Mesothelial cell of epicardium (in vitro differentiated cells): ENCODE data around the gene MAOB. TPM values are rescaled to one million over a fixed set of nuclear protein-coding genes. Genes with fewer than 3 reads are reported as not detected.

ENCODE experiments used
- DNase-seq, 2 experiments: peaks; one replicate each; pipeline ENCODE4 v3.0.0; 2021; ENCODE audit warnings: low spot score in 2 of 2; ENCODE audit not compliant: unreplicated experiment in 2 of 2
- H3K27ac Mint-ChIP-seq: 2 replicates; pipeline ENCODE4 v1.8.0; 2021; ENCODE audit warnings: mixed read lengths
- H3K27me3 Mint-ChIP-seq: 2 replicates; pipeline ENCODE4 v1.8.0; 2021; ENCODE audit warnings: low read depth, mixed read lengths
- H3K36me3 Mint-ChIP-seq: 2 replicates; pipeline ENCODE4 v1.8.0; 2021; ENCODE audit warnings: mixed read lengths
- H3K4me1 Mint-ChIP-seq: 2 replicates; pipeline ENCODE4 v1.8.0; 2021; ENCODE audit warnings: mixed read lengths
- H3K4me3 Mint-ChIP-seq: 2 replicates; pipeline ENCODE4 v1.8.0; 2021; ENCODE audit warnings: mild to moderate bottlenecking, moderate library complexity, mixed read lengths
- H3K9me3 Mint-ChIP-seq: 2 replicates; pipeline ENCODE4 v1.8.0; 2021; ENCODE audit warnings: mixed read lengths
- total RNA-seq: library from RNA; stranded (reverse); gene quantifications from 3 replicates; pipeline ENCODE4 v1.2.1, GENCODE V29; 2021
- TF ChIP-seq, protein P1 (sequence below): fragments of 200-600 bp; sonication (generic); IDR thresholded peaks from one replicate; pipeline ENCODE4 v1.5.0; 2021; ENCODE audit warnings: antibody characterized with exemption; ENCODE audit not compliant: unreplicated experiment

Gene MAOB
- total RNA-seq, 1 donor from 2014 or later, result 0.65 TPM

DNA sequence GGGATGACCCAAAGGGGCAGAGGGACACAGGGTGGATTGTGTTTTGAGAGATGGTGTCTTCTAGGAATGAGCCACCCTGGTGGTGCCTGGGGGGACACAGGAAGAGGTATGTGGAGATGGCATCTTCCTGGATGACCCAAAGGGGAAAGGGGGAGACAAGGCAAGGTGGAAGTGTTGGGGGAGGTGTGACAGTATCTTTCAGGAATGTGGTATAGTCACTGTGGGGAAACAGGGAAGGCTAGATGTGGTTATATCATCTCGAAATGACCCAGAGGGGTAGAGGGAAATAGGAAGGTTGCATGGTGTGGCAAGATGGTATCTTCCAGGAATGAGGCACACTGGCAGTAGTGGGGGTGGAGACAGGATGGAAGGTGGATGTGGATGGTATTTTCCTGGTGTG is 163.3 kb downstream of the MAOB start:
- H3K36me3 Mint-ChIP-seq, result no peaks in the 10 kb centered on the region
- TF ChIP-seq, protein P1, sequence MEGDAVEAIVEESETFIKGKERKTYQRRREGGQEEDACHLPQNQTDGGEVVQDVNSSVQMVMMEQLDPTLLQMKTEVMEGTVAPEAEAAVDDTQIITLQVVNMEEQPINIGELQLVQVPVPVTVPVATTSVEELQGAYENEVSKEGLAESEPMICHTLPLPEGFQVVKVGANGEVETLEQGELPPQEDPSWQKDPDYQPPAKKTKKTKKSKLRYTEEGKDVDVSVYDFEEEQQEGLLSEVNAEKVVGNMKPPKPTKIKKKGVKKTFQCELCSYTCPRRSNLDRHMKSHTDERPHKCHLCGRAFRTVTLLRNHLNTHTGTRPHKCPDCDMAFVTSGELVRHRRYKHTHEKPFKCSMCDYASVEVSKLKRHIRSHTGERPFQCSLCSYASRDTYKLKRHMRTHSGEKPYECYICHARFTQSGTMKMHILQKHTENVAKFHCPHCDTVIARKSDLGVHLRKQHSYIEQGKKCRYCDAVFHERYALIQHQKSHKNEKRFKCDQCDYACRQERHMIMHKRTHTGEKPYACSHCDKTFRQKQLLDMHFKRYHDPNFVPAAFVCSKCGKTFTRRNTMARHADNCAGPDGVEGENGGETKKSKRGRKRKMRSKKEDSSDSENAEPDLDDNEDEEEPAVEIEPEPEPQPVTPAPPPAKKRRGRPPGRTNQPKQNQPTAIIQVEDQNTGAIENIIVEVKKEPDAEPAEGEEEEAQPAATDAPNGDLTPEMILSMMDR, result no peak
- H3K4me3 Mint-ChIP-seq, result no peak overlapping the region
- DNase-seq, result no peak
- H3K9me3 Mint-ChIP-seq, result peaks cover 10% of the 10 kb centered on the region
- no peak overlapping the region for H3K27ac Mint-ChIP-seq
- H3K27me3 Mint-ChIP-seq, result no peaks in the 10 kb centered on the region
- H3K4me1 Mint-ChIP-seq, result no peaks in the 10 kb centered on the region

DNA sequence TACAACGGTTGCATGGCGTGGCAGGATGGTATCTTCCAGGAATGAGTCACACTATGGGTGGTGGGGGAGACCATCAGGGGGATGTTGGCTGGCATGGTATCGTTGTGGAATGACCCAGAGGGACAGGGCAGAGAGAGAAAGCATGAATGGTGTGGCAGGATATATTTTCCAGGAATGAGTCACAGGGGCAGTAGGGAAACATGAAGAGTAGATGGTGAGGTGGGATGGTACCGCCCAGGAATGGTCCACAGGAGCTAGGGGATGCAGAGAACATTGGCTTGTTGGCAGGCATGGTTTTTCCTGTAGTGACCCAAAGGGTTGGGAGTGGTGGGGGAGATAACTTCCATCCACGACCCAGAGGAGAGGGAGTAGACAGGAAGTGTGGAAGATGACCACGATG is 163.7 kb downstream of the MAOB start:
- DNase-seq, result no peak
- no peak overlapping the region for H3K4me3 Mint-ChIP-seq
- no peak overlapping the region for H3K27ac Mint-ChIP-seq
- no peaks in the 10 kb centered on the region for H3K36me3 Mint-ChIP-seq
- H3K4me1 Mint-ChIP-seq, result no peaks in the 10 kb centered on the region
- TF ChIP-seq, protein P1, result no peak
- H3K9me3 Mint-ChIP-seq, result peaks cover 6% of the 10 kb centered on the region
- H3K27me3 Mint-ChIP-seq, result no peaks in the 10 kb centered on the region

DNA sequence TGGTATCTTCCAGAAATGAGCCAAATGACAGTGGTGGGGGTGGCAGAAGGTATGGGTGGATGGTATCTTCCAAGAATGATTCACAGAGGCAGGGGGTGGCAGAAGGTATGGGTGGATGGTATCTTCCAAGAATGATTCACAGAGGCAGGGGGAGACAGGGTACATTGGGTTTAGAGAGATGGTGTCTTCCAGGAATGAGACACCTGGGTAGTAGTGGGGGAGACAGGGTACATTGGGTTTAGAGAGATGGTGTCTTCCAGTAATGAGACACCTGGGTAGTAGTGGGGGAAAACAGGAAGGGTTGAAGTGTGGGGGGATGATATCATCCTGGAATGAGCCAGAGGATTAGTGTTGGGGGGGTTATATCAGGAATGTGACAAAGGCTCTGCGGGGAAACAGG is 164.2 kb downstream of the MAOB start:
- Mint-ChIP-seq H3K27ac (no peak overlapping the region), H3K9me3 (peaks cover 2% of the 10 kb centered on the region), H3K4me3 (no peak overlapping the region), H3K27me3 (no peaks in the 10 kb centered on the region), H3K36me3 (no peaks in the 10 kb centered on the region), H3K4me1 (no peaks in the 10 kb centered on the region)
- DNase-seq, result no peak
- TF ChIP-seq, protein P1, result no peak

DNA sequence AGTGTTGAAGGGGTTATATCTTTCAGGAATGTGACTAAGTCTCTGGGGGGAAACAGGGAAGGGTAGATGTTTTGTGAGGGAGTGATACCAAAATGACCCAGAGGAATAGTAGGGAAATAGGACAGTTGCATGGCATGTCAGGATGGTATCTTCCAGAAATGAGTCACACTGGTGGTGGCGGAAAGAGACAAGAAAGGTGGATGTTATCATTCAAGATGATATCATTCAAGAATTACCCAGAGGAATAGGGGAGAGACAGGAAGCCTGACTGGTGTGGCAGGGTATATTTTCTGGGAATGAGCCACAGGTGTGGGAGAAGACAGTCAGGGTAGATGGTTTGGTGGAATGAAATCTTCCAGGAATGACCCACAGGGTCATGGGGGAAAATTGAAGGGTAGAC is 165.1 kb downstream of the MAOB start:
- no peak overlapping the region for H3K4me3 Mint-ChIP-seq
- H3K36me3 Mint-ChIP-seq, result no peaks in the 10 kb centered on the region
- TF ChIP-seq, protein P1, result no peak
- H3K9me3 Mint-ChIP-seq, result peaks cover 6% of the 10 kb centered on the region
- H3K27me3 Mint-ChIP-seq, result no peaks in the 10 kb centered on the region
- no peak overlapping the region for H3K27ac Mint-ChIP-seq
- no peak for DNase-seq
- no peaks in the 10 kb centered on the region for H3K4me1 Mint-ChIP-seq

DNA sequence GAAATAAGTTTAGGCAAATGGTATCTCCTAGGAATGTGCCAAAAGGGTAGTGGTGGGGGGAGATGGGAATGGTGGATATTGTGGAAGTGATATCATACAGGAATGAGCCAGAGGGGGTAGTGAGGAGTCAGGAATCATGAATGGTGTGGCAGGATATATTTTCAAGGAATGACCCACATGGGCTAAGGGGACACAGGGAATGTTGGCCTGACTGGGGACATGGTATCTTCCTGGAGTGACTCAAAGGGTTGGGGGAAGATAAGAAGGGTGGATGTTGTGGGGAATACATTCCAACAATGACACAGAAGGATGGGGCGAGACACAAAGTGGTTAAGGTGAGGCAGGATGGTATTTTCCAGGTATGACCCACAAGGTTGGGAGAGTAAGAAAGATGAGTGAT is 165.6 kb downstream of the MAOB start:
- Mint-ChIP-seq H3K9me3 (peaks cover 6% of the 10 kb centered on the region), H3K27ac (no peak overlapping the region), H3K36me3 (no peaks in the 10 kb centered on the region), H3K27me3 (no peaks in the 10 kb centered on the region), H3K4me1 (no peaks in the 10 kb centered on the region), H3K4me3 (no peak overlapping the region)
- no peak for DNase-seq
- TF ChIP-seq, protein P1, result no peak

Other genes with a start within 250 kb of the MAOB start
- gene MAOA, start 226.2 kb downstream of the MAOB start, total RNA-seq, result 0.51 to 1.1 TPM (median 0.63 TPM) in 3 replicates
- 0.29 to 0.66 TPM (median 0.45 TPM) in 3 replicates for gene NDP, start 90.9 kb upstream of the MAOB start, total RNA-seq